Measurements from ENCODE around the gene TNS3. TPM values are rescaled to one million over a fixed set of nuclear protein-coding genes. Genes with fewer than 3 reads are reported as not detected.

Gene TNS3
- total and polyA plus RNA-seq, 4 donors, result 40.5 to 140 (median 86.7) TPM

GRCh38 chr7:47327698-47328391 lies 254.1 kb downstream of the TNS3 start:
- H3K27me3 ChIP-seq (ENCODE audit: control insufficient read depth in 1 of 2, insufficient read depth in 2 of 2, low read length in 1 of 2), result no peaks in the 10 kb centered on the region
- H3K9me3 ChIP-seq (ENCODE audit: control insufficient read depth, low read length), result no peaks in the 10 kb centered on the region
- ATAC-seq (ENCODE audit: low FRiP score), result peak; percentile 94
- H3K27ac ChIP-seq (ENCODE audit: low read depth in 1 of 2, low read length in 2 of 2), result peak overlapping the region; percentile 57 to 87
- H3K4me3 ChIP-seq (ENCODE audit: low read length in 2 of 2), result no peak overlapping the region
- no peaks in the 10 kb centered on the region for H3K36me3 ChIP-seq (ENCODE audit: control insufficient read depth in 1 of 2, insufficient read depth in 2 of 2, low read length in 1 of 2)
- intact Hi-C loops (cut with DNase I), result no loop called here
- WGBS, 2 donors, result 5 to 7% methylated on average over 23 to 24 of the region's 24 CpGs
- peaks cover under 1 to 5% of the 10 kb centered on the region in 2 donors for H3K4me1 ChIP-seq (ENCODE audit: control insufficient read depth in 1 of 2, insufficient read depth in 2 of 2, low read length in 2 of 2)
- peak; percentile 91 to 94 for DNase-seq

- DNase-seq (peak in 1 of 2 donors; percentile 57), ATAC-seq (ENCODE audit: low FRiP score) (peak; percentile 28)
- 46 to 67% methylated on average over 7 of the region's 7 CpGs for WGBS, 2 donors
Measured at GRCh38 chr7:47327346-47327697, 254.6 kb downstream of the TNS3 start.

GRCh38 chr7:47326808-47327207 lies 255.1 kb downstream of the TNS3 start:
- peaks cover 0 to 5% of the 10 kb centered on the region in 2 donors for H3K4me1 ChIP-seq (ENCODE audit: control insufficient read depth in 1 of 2, insufficient read depth in 2 of 2, low read length in 2 of 2)
- no peaks in the 10 kb centered on the region for H3K36me3 ChIP-seq (ENCODE audit: control insufficient read depth in 1 of 2, insufficient read depth in 2 of 2, low read length in 1 of 2)
- H3K4me3 ChIP-seq (ENCODE audit: low read length in 2 of 2), result no peak overlapping the region
- WGBS, 2 donors, result 51 to 67% methylated on average over 8 of the region's 8 CpGs
- no peaks in the 10 kb centered on the region for H3K9me3 ChIP-seq (ENCODE audit: control insufficient read depth, low read length)
- ATAC-seq (ENCODE audit: low FRiP score), result peak; percentile 30
- no peak overlapping the region for H3K27ac ChIP-seq (ENCODE audit: low read depth in 1 of 2, low read length in 2 of 2)
- intact Hi-C loops (cut with DNase I), result no loop called here
- no peaks in the 10 kb centered on the region for H3K27me3 ChIP-seq (ENCODE audit: control insufficient read depth in 1 of 2, insufficient read depth in 2 of 2, low read length in 1 of 2)
- peak in 1 of 2 donors; percentile 68 for DNase-seq

More at GRCh38 chr7:47327346-47327697, 254.6 kb downstream of the TNS3 start:
- peak overlapping the region; percentile 57 to 70 for H3K27ac ChIP-seq (ENCODE audit: low read depth in 1 of 2, low read length in 2 of 2)
- H3K9me3 ChIP-seq (ENCODE audit: control insufficient read depth, low read length), result no peaks in the 10 kb centered on the region
- intact Hi-C loops (cut with DNase I), result no loop called here
- no peaks in the 10 kb centered on the region for H3K27me3 ChIP-seq (ENCODE audit: control insufficient read depth in 1 of 2, insufficient read depth in 2 of 2, low read length in 1 of 2)
- H3K4me1 ChIP-seq (ENCODE audit: control insufficient read depth in 1 of 2, insufficient read depth in 2 of 2, low read length in 2 of 2), result peaks cover 0 to 5% of the 10 kb centered on the region in 2 donors
- H3K4me3 ChIP-seq (ENCODE audit: low read length in 2 of 2), result no peak overlapping the region
- H3K36me3 ChIP-seq (ENCODE audit: control insufficient read depth in 1 of 2, insufficient read depth in 2 of 2, low read length in 1 of 2), result no peaks in the 10 kb centered on the region

- 79 to 87% methylated on average over 2 of the region's 2 CpGs for WGBS, 2 donors
- Histone ChIP-seq H3K4me1 (ENCODE audit: control insufficient read depth in 1 of 2, insufficient read depth in 2 of 2, low read length in 2 of 2) (peaks cover 0 to 5% of the 10 kb centered on the region in 2 donors), H3K9me3 (ENCODE audit: control insufficient read depth, low read length) (no peaks in the 10 kb centered on the region), H3K27ac (ENCODE audit: low read depth in 1 of 2, low read length in 2 of 2) (no peak overlapping the region), H3K4me3 (ENCODE audit: low read length in 2 of 2) (no peak overlapping the region), H3K36me3 (ENCODE audit: control insufficient read depth in 1 of 2, insufficient read depth in 2 of 2, low read length in 1 of 2) (peaks cover 0 to under 1% of the 10 kb centered on the region in 2 donors), H3K27me3 (ENCODE audit: control insufficient read depth in 1 of 2, insufficient read depth in 2 of 2, low read length in 1 of 2) (no peaks in the 10 kb centered on the region)
- ATAC-seq (ENCODE audit: low FRiP score), result no peak
- peak in 1 of 2 donors; percentile 52 for DNase-seq
- intact Hi-C loops (cut with DNase I), result no loop called here
Measured at GRCh38 chr7:47326220-47326619, 255.7 kb downstream of the TNS3 start.

- Histone ChIP-seq H3K4me3 (ENCODE audit: low read length in 2 of 2) (no peak overlapping the region), H3K27me3 (ENCODE audit: control insufficient read depth in 1 of 2, insufficient read depth in 2 of 2, low read length in 1 of 2) (no peaks in the 10 kb centered on the region), H3K4me1 (ENCODE audit: control insufficient read depth in 1 of 2, insufficient read depth in 2 of 2, low read length in 2 of 2) (peaks cover 0 to 5% of the 10 kb centered on the region in 2 donors), H3K36me3 (ENCODE audit: control insufficient read depth in 1 of 2, insufficient read depth in 2 of 2, low read length in 1 of 2) (peaks cover 0 to 2% of the 10 kb centered on the region in 2 donors), H3K27ac (ENCODE audit: low read depth in 1 of 2, low read length in 2 of 2) (no peak overlapping the region), H3K9me3 (ENCODE audit: control insufficient read depth, low read length) (no peaks in the 10 kb centered on the region)
- no peak for ATAC-seq (ENCODE audit: low FRiP score)
- 89 to 90% methylated on average over 6 of the region's 6 CpGs for WGBS, 2 donors
- intact Hi-C loops (cut with DNase I), result no loop called here
- peak in 1 of 2 donors; percentile 13 for DNase-seq
Measured at GRCh38 chr7:47325337-47325736, 256.6 kb downstream of the TNS3 start.

GRCh38 chr7:47323904-47324303 lies 258.0 kb downstream of the TNS3 start:
- intact Hi-C loops (cut with DNase I), result no loop called here
- Histone ChIP-seq H3K27me3 (ENCODE audit: control insufficient read depth in 1 of 2, insufficient read depth in 2 of 2, low read length in 1 of 2) (no peaks in the 10 kb centered on the region), H3K9me3 (ENCODE audit: control insufficient read depth, low read length) (no peaks in the 10 kb centered on the region), H3K36me3 (ENCODE audit: control insufficient read depth in 1 of 2, insufficient read depth in 2 of 2, low read length in 1 of 2) (peaks cover 0 to 2% of the 10 kb centered on the region in 2 donors), H3K4me3 (ENCODE audit: low read length in 2 of 2) (no peak overlapping the region), H3K4me1 (ENCODE audit: control insufficient read depth in 1 of 2, insufficient read depth in 2 of 2, low read length in 2 of 2) (peaks cover 0 to 5% of the 10 kb centered on the region in 2 donors), H3K27ac (ENCODE audit: low read depth in 1 of 2, low read length in 2 of 2) (no peak overlapping the region)
- 91 to 95% methylated on average over 4 of the region's 4 CpGs for WGBS, 2 donors
- no peak for ATAC-seq (ENCODE audit: low FRiP score)
- no peak for DNase-seq

GRCh38 chr7:47322731-47323130 lies 259.2 kb downstream of the TNS3 start:
- Histone ChIP-seq H3K36me3 (ENCODE audit: control insufficient read depth in 1 of 2, insufficient read depth in 2 of 2, low read length in 1 of 2) (peaks cover 0 to 2% of the 10 kb centered on the region in 2 donors), H3K4me1 (ENCODE audit: control insufficient read depth in 1 of 2, insufficient read depth in 2 of 2, low read length in 2 of 2) (no peaks in the 10 kb centered on the region), H3K4me3 (ENCODE audit: low read length in 2 of 2) (no peak overlapping the region), H3K27ac (ENCODE audit: low read depth in 1 of 2, low read length in 2 of 2) (no peak overlapping the region), H3K27me3 (ENCODE audit: control insufficient read depth in 1 of 2, insufficient read depth in 2 of 2, low read length in 1 of 2) (no peaks in the 10 kb centered on the region), H3K9me3 (ENCODE audit: control insufficient read depth, low read length) (no peaks in the 10 kb centered on the region)
- DNase-seq (peak in 1 of 2 donors; percentile 64), ATAC-seq (ENCODE audit: low FRiP score) (no peak)
- WGBS, 2 donors, result 83 to 91% methylated on average over 11 of the region's 11 CpGs
- intact Hi-C loops (cut with DNase I), result no loop called here

- Histone ChIP-seq H3K9me3 (ENCODE audit: control insufficient read depth, low read length) (no peaks in the 10 kb centered on the region), H3K27me3 (ENCODE audit: control insufficient read depth in 1 of 2, insufficient read depth in 2 of 2, low read length in 1 of 2) (no peaks in the 10 kb centered on the region), H3K4me1 (ENCODE audit: control insufficient read depth in 1 of 2, insufficient read depth in 2 of 2, low read length in 2 of 2) (no peaks in the 10 kb centered on the region), H3K36me3 (ENCODE audit: control insufficient read depth in 1 of 2, insufficient read depth in 2 of 2, low read length in 1 of 2) (peaks cover 0 to 2% of the 10 kb centered on the region in 2 donors), H3K27ac (ENCODE audit: low read depth in 1 of 2, low read length in 2 of 2) (no peak overlapping the region), H3K4me3 (ENCODE audit: low read length in 2 of 2) (no peak overlapping the region)
- DNase-seq (no peak), ATAC-seq (ENCODE audit: low FRiP score) (no peak)
- intact Hi-C loops (cut with DNase I), result no loop called here
- 81 to 84% methylated on average over 5 of the region's 5 CpGs for WGBS, 2 donors
Measured at GRCh38 chr7:47320296-47320695, 261.6 kb downstream of the TNS3 start.

All from aorta (tissue), 5 donors.